Chondrocyte (in vitro differentiated cells): ENCODE measurements around the gene GADD45A. TPM values are rescaled to one million over a fixed set of nuclear protein-coding genes. Genes with fewer than 3 reads are reported as not detected.

Experiments
- DNase-seq: peaks from one replicate; pipeline ENCODE4 v3.0.0; 2021; ENCODE audit warnings: mixed read lengths, low spot score
- H3K27ac Mint-ChIP-seq: one replicate; pipeline ENCODE4 v1.8.0; 2021; ENCODE audit warnings: mild to moderate bottlenecking, moderate library complexity, mixed read lengths; ENCODE audit not compliant: unreplicated experiment
- H3K27me3 Mint-ChIP-seq: 2 replicates; pipeline ENCODE4 v1.8.0; 2021; ENCODE audit warnings: low read depth, mixed read lengths
- H3K36me3 Mint-ChIP-seq: 2 replicates; pipeline ENCODE4 v1.8.0; 2021; ENCODE audit warnings: low read depth, mixed read lengths
- H3K4me1 Mint-ChIP-seq: 2 replicates; pipeline ENCODE4 v1.8.0; 2021; ENCODE audit warnings: low read depth, mild to moderate bottlenecking, mixed read lengths
- H3K4me3 Mint-ChIP-seq: one replicate; pipeline ENCODE4 v1.8.0; 2021; ENCODE audit warnings: mild to moderate bottlenecking, moderate library complexity, mixed read lengths; ENCODE audit not compliant: unreplicated experiment
- H3K9me3 Mint-ChIP-seq: 2 replicates; pipeline ENCODE4 v1.8.0; 2021; ENCODE audit warnings: low read depth, mixed read lengths
- total RNA-seq: library from RNA; stranded (reverse); gene quantifications from 3 replicates; pipeline ENCODE4 v1.2.1, GENCODE V29; 2021
- TF ChIP-seq, protein P1 (sequence below): fragments of 200-600 bp; sonication (generic); IDR thresholded peaks from 2 replicates; pipeline ENCODE4 v1.5.0; 2021; ENCODE audit warnings: antibody characterized with exemption, mild to moderate bottlenecking, moderate library complexity

The GADD45A gene
- total RNA-seq, 1 donor from 2014 or later, result 89.4 TPM

DNA sequence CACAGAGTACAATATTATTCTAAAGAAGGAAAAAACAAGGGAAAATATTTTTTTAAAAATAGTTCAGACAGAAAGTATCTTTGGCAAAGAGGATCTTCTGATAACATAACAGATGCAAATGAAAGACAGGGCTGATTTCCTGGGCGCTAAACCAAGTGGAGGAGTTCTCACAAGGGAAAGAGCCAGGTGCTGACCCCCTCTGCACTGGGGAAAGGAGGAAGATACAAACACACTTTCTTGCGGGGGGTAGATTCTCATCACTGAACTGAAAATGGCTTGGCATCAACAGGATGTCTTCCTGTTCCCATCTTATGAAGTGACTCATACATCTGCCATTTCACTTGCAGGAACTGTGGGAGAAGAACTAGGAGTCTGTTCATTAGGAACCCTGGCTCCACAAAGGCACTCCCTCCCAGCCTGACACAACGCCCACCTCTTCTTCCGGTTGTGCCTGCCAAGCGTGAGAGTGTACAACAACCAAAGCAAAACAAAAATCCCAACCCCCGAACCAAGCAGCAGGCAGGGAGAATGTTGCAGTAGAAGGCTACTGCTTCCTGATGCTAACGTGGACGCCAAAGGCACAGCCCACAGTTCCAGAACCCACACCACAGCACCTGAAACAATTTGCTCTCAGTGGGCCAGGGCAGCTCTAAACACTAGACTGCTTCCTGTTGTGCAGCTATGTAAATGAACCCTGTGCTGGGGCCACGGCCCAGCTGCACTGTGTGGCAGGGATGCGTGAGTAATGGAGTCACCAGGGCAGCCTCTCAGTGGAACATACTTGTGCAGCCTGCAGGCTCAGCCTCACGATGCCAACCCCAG, 51.0 kb downstream of the GADD45A start:
- Mint-ChIP-seq H3K4me3 (peak overlapping the region; percentile 53), H3K27me3 (no peaks in the 10 kb centered on the region), H3K36me3 (no peaks in the 10 kb centered on the region), H3K27ac (peak overlapping the region; percentile 99), H3K4me1 (peaks cover 66% of the 10 kb centered on the region), H3K9me3 (no peaks in the 10 kb centered on the region)
- TF ChIP-seq, protein P1, sequence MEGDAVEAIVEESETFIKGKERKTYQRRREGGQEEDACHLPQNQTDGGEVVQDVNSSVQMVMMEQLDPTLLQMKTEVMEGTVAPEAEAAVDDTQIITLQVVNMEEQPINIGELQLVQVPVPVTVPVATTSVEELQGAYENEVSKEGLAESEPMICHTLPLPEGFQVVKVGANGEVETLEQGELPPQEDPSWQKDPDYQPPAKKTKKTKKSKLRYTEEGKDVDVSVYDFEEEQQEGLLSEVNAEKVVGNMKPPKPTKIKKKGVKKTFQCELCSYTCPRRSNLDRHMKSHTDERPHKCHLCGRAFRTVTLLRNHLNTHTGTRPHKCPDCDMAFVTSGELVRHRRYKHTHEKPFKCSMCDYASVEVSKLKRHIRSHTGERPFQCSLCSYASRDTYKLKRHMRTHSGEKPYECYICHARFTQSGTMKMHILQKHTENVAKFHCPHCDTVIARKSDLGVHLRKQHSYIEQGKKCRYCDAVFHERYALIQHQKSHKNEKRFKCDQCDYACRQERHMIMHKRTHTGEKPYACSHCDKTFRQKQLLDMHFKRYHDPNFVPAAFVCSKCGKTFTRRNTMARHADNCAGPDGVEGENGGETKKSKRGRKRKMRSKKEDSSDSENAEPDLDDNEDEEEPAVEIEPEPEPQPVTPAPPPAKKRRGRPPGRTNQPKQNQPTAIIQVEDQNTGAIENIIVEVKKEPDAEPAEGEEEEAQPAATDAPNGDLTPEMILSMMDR, result no peak
- DNase-seq, result no peak

DNA sequence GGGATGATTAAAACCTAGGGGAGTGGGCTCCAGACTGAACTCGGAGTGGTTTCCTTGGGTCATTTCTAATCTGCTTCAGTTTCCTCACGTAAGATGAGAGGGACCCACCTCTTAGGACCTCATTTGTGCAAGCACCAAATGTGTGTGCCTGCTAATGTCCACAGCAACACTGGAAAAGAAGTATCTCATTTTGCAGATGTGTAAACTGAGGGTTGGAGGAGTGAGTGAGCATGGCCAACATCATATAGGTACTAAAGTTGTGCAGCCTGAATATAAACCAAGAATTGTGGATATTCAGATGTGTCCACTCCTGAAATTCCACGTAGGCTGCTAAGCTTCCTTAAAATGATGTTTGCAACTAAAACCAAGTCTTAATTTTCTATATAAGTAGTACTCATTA, 51.7 kb downstream of the GADD45A start:
- Mint-ChIP-seq H3K4me1 (peaks cover 64% of the 10 kb centered on the region), H3K4me3 (no peak overlapping the region), H3K9me3 (no peaks in the 10 kb centered on the region), H3K27ac (peak overlapping the region; percentile 99), H3K27me3 (no peaks in the 10 kb centered on the region), H3K36me3 (no peaks in the 10 kb centered on the region)
- TF ChIP-seq, protein P1, result no peak
- no peak for DNase-seq

DNA sequence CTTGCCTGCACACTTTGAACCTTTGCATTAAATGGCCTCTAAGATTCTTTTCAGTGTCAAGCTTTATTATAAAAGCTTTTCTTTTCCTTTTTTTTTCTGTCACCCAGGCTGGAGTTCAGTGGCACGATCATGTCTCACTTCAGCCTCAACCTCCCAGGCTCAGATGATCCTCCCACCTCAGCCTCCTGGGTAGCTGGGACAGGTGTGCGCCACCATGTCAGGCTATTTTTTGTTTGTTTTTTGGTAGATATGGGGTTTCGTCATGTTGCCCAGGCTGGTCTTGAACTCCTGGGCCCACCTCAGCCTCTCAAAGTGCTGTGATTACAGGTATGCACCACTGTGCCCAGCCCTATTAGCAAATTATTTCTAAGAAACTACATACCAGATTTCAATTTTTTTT, 52.9 kb downstream of the GADD45A start:
- Mint-ChIP-seq H3K9me3 (no peaks in the 10 kb centered on the region), H3K27ac (no peak overlapping the region), H3K4me1 (peaks cover 53% of the 10 kb centered on the region), H3K27me3 (no peaks in the 10 kb centered on the region), H3K36me3 (no peaks in the 10 kb centered on the region), H3K4me3 (no peak overlapping the region)
- no peak for DNase-seq
- TF ChIP-seq, protein P1, result no peak

Other genes with a start within 250 kb of the GADD45A start
- gene GNG12, start 148.3 kb downstream of the GADD45A start, total RNA-seq, result 78.2 to 93.0 TPM (median 91.5 TPM) in 3 replicates